Small intestine (tissue), 7 donors: ENCODE measurements around the gene KRT75. TPM values are rescaled to one million over a fixed set of nuclear protein-coding genes. Genes with fewer than 3 reads are reported as not detected.

Experiments used
- DNase-seq, 2 donors: peaks; one replicate each; pipeline versions ENCODE4 v3.0.0 to v3.0.0-alpha.2; 2013
- FAIRE-seq: peaks from 2 replicates; lab custom pipeline; 2012; peaks lifted over from hg19 to GRCh38; lab: Jason Lieb, UNC
- H3K27ac ChIP-seq, 3 donors: one replicate each; pipeline ENCODE4 v1.5.1; 2013; ENCODE audit warnings: low read length in 2 of 3, mild to moderate bottlenecking in 2 of 3, control low read depth in 1 of 3, inconsistent platforms in 1 of 3, low read depth in 1 of 3, moderate library complexity in 1 of 3
- H3K27me3 ChIP-seq, 3 donors: one replicate each; pipeline ENCODE4 v1.6.1; 2013; ENCODE audit warnings: low read length in 3 of 3, inconsistent platforms in 1 of 3; ENCODE audit not compliant: control insufficient read depth in 3 of 3, insufficient read depth in 3 of 3
- H3K36me3 ChIP-seq, 3 donors: one replicate each; pipeline ENCODE4 v1.6.1; 2013; ENCODE audit warnings: low read length in 3 of 3, inconsistent platforms in 1 of 3, low read depth in 1 of 3, mild to moderate bottlenecking in 1 of 3, moderate library complexity in 1 of 3; ENCODE audit not compliant: control insufficient read depth in 3 of 3, insufficient read depth in 2 of 3
- H3K4me1 ChIP-seq, 3 donors: one replicate each; pipeline ENCODE4 v1.6.1; 2013; ENCODE audit warnings: low read length in 2 of 3, inconsistent platforms in 1 of 3, low read depth in 1 of 3, mild to moderate bottlenecking in 1 of 3, moderate library complexity in 1 of 3; ENCODE audit not compliant: control insufficient read depth in 3 of 3, insufficient read depth in 2 of 3
- H3K4me3 ChIP-seq, 3 donors: one replicate each; pipeline ENCODE4 v1.5.1; 2013; ENCODE audit warnings: low read length in 3 of 3, control low read depth in 1 of 3, inconsistent platforms in 1 of 3, low read depth in 1 of 3, mild to moderate bottlenecking in 1 of 3, moderate library complexity in 1 of 3
- H3K9me3 ChIP-seq, 2 donors: one replicate each; pipeline ENCODE4 v1.6.1; 2013; ENCODE audit warnings: low read depth in 1 of 2, low read length in 1 of 2; ENCODE audit not compliant: control insufficient read depth in 2 of 2, insufficient read depth in 1 of 2
- WGBS, 3 donors: extraction: QIAGEN DNeasy Blood & Tissue Kit; methylation state at CpG; one replicate each; pipeline ENCODE4 v1.1.7; 2013; 5-methylcytosine and 5-hydroxymethylcytosine counted together
- polyA plus RNA-seq, 4 donors: library from polyadenylated mRNA; stranded (reverse) in 3 of 4; unstranded in 1 of 4; fragments of 200-250 nt in 3 of 4; fragments of 120-200 nt in 1 of 4; gene quantifications; one replicate each; pipeline versions ENCODE4 v1.2.1 to v1.2.3, GENCODE V29; 2013
- donor health status: healthy with polysubstance abuse.
- donor health status: control.
- donor health status: control.
- donor health status: Bipolar disorder and iron deficiency.
- donor health status: healthy.

Gene KRT75
- polyA plus RNA-seq, 4 donors = 0.01 TPM; not detected in 3

GRCh38 chr12:52391618-52392002 lies 42.6 kb downstream of the KRT75 start:
- no peaks in the 10 kb centered on the region for H3K4me1 ChIP-seq
- no peak for FAIRE-seq
- peak; percentile 8 to 27 for DNase-seq
- H3K36me3 ChIP-seq = no peaks in the 10 kb centered on the region
- whole genome bisulfite sequencing, 3 donors = 8 to 20% (median 10%) methylated on average over 4 of the region's 4 CpGs
- peaks cover 0 to 17% (median 0%) of the 10 kb centered on the region in 3 donors for H3K27me3 ChIP-seq
- H3K9me3 ChIP-seq = no peaks in the 10 kb centered on the region
- no peak overlapping the region for H3K27ac ChIP-seq
- no peak overlapping the region for H3K4me3 ChIP-seq

DNA sequence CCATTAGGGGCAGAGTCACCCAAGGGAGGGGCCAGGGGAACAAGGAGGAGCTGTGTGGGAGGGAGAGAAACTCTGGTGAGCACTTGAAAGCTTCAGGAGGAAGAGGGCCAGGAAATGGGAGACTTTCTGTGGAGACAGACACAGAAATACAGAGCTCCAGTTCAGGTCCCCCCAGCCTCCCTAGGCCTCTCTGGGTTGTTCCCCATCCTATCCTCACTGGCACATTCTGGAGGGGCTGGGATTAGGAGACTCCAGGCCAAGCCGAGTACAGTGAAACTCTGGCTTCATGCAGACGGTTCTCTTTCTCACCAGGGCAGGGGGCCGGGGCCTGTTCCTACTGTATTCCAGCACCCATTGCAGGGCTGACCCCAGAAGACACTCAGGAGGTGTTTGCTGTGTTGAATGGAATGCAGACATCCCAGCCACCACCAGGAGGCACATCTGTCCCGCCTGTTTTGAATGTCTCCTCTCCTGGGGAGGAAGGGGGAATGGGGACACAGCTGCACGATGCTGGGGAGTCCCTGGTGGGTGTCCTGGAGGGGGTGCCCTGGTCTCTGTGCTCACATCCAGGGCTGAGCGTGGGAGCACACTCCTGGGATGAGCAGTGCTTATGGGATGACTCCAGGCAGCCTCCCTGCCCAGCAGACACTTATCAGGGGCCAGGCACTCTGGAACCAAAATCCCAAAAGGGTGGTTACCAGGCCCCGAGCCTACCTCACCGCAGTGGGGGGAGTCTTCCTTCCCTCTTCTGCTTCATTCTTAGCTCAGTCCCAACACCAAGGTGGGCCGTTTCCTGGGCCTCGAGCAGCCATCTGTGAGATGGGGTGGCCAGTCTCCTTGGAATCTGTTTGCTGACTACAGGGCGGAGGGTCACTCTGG lies 43.2 kb downstream of the KRT75 start:
- H3K4me3 ChIP-seq = no peak overlapping the region
- FAIRE-seq (no peak), DNase-seq (peak; percentile 16 to 27)
- no peaks in the 10 kb centered on the region for H3K36me3 ChIP-seq
- H3K4me1 ChIP-seq = no peaks in the 10 kb centered on the region
- 63 to 74% (median 64%) methylated on average over 11 of the region's 11 CpGs for WGBS, 3 donors
- H3K27me3 ChIP-seq = peaks cover 0 to 17% (median 0%) of the 10 kb centered on the region in 3 donors
- H3K27ac ChIP-seq = no peak overlapping the region
- H3K9me3 ChIP-seq = no peaks in the 10 kb centered on the region

DNA sequence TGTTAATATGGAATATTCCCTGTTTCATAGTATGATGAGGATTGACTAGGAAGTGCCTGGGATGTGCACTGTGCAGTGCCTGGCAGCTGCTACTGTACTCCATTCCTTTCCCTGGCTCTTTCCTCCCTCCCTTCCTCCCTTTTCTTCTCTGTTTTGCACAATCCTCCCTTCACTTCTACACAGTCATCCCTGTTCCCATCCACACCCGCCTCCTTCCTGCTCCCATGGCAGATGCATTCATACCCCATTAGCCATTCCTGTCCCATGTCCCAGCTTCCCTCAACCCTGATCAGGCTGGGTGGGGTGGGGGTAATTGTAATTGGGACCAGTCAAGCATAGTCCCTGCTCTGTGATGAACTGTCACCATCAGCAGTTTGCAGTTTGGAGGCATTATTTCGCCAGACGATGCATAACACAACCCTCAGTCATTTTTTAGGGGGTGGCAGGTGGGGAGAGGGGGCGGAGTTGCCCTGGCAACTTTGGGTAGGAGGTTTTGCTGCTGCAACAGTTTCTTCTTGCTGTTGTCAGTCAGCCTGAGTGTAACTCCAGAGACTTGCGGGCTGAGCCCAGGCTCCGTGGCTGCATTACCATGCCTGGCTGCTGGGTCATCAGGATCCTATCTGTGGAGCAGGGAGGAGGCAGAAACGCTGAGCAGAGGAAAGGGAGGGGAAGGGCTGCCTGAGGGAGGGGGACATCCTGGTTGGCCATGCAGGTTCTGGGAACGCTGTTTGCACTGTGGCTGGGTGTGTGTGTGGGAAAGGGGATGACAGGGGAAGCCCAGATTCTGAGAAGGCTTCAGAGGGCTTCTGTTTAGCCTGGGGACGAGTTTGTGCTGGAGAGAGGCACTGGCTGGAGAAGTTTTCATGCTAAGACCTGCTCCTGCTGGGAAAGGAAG lies 44.6 kb downstream of the KRT75 start:
- peaks cover 0 to 17% (median 0%) of the 10 kb centered on the region in 3 donors for H3K27me3 ChIP-seq
- FAIRE-seq (no peak), DNase-seq (no peak)
- no peak overlapping the region for H3K27ac ChIP-seq
- no peak overlapping the region for H3K4me3 ChIP-seq
- no peaks in the 10 kb centered on the region for H3K4me1 ChIP-seq
- WGBS, 3 donors = 52 to 64% (median 59%) methylated on average over 9 of the region's 9 CpGs
- H3K36me3 ChIP-seq = no peaks in the 10 kb centered on the region
- H3K9me3 ChIP-seq = no peaks in the 10 kb centered on the region

GRCh38 chr12:52387859-52388258 lies 46.3 kb downstream of the KRT75 start:
- Histone ChIP-seq H3K4me1 (no peaks in the 10 kb centered on the region), H3K9me3 (no peaks in the 10 kb centered on the region), H3K4me3 (no peak overlapping the region), H3K27ac (no peak overlapping the region), H3K36me3 (no peaks in the 10 kb centered on the region), H3K27me3 (peaks cover 0 to 17% (median 0%) of the 10 kb centered on the region in 3 donors)
- no peak for DNase-seq
- no peak for FAIRE-seq
- WGBS, 3 donors = 78 to 88% (median 85%) methylated on average over 2 of the region's 2 CpGs

GRCh38 chr12:52385226-52385702 lies 48.9 kb downstream of the KRT75 start, which contains the start of gene KRT84:
KRT84 (minus strand) TSS chr12:52385652; CDS start chr12:52385585, 67 bp downstream.
- FAIRE-seq (no peak), DNase-seq (no peak)
- Histone ChIP-seq H3K27me3 (peaks cover 0 to 19% (median 0%) of the 10 kb centered on the region in 3 donors), H3K36me3 (no peaks in the 10 kb centered on the region), H3K4me1 (no peaks in the 10 kb centered on the region), H3K27ac (no peak within 1 kb of the TSS), H3K4me3 (no peak within 1 kb of the TSS), H3K9me3 (no peaks in the 10 kb centered on the region)
- 95 to 97% (median 97%) methylated on average over 11 of the region's 11 CpGs for WGBS, 3 donors

DNA sequence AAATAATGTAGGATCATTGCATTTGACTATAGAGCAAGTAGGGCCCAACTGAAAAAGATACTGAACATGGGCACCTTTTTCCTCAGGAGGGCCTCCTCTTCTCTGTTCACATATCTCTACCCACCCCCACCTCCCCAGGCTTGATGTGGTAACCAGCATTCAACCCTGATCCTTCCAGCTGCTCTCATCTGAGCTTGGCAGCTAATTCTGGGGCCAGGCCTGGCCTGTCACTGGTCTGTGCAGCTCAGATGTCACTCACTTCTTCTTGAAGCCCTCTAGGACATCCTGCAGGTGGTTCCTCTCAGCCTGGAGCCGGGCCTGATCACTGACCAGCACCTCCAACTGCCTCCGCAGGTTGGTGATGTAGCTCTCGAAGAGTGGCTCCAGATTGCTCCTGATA lies 50.8 kb downstream of the KRT75 start:
- no peaks in the 10 kb centered on the region for H3K36me3 ChIP-seq
- H3K9me3 ChIP-seq = no peaks in the 10 kb centered on the region
- WGBS, 3 donors = 89 to 94% (median 91%) methylated on average over 3 of the region's 3 CpGs
- FAIRE-seq (no peak), DNase-seq (no peak)
- no peak overlapping the region for H3K27ac ChIP-seq
- no peaks in the 10 kb centered on the region for H3K4me1 ChIP-seq
- peaks cover 0 to 8% (median 0%) of the 10 kb centered on the region in 3 donors for H3K27me3 ChIP-seq
- H3K4me3 ChIP-seq = no peak overlapping the region

DNA sequence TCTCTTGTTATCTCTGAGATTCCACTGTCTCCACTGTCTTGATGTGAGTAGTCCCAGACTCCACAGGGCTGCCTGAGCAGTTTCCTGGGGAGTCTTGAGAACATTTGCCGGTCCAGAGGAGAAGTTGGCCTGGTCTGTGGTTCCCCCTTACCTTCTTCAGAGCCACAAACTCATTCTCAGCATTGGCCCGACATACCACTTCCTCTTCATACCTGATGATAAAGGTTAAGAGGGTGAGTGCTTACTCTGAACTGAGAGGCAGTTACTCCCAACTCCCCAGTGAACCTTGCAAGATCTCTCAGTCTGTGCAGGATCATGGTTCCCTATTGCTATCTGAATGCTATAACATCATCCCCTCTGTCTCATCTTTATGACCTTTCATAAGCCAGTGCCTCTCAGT lies 51.3 kb downstream of the KRT75 start:
- no peak for FAIRE-seq
- Histone ChIP-seq H3K4me1 (no peaks in the 10 kb centered on the region), H3K9me3 (no peaks in the 10 kb centered on the region), H3K27ac (no peak overlapping the region), H3K27me3 (peaks cover 0 to 5% (median 0%) of the 10 kb centered on the region in 3 donors), H3K36me3 (no peaks in the 10 kb centered on the region), H3K4me3 (no peak overlapping the region)
- 52 to 79% (median 63%) methylated on average over 2 of the region's 2 CpGs for WGBS, 3 donors
- DNase-seq = peak in 1 of 2 donors; percentile 12

DNA sequence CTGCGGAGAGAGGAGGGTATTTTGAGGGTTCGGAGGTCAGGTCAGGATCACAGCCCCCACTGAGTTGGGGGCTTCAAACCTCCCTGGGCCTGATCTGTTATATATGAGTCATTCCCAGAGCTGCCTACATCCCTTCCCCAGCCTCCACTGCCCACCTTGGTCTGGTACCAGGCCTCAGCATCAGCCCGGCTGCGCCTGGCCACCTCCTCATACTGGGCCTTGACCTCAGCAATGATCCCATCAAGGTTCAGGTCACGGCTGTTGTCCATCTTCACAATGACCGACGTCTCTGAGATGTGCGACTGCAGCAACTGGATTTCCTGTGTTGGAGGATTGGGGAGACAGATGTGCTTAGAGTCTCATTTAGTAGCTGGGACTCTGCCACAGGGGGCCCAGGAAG lies 53.0 kb downstream of the KRT75 start:
- H3K9me3 ChIP-seq = no peaks in the 10 kb centered on the region
- no peak for FAIRE-seq
- H3K36me3 ChIP-seq = no peaks in the 10 kb centered on the region
- peaks cover 0 to 5% (median 0%) of the 10 kb centered on the region in 3 donors for H3K27me3 ChIP-seq
- H3K4me3 ChIP-seq = no peak overlapping the region
- no peak for DNase-seq
- H3K4me1 ChIP-seq = no peaks in the 10 kb centered on the region
- H3K27ac ChIP-seq = no peak overlapping the region
- WGBS, 3 donors = 84 to 95% (median 91%) methylated on average over 8 of the region's 8 CpGs
